ENCODE measurements around the gene PPIF.

DNA sequence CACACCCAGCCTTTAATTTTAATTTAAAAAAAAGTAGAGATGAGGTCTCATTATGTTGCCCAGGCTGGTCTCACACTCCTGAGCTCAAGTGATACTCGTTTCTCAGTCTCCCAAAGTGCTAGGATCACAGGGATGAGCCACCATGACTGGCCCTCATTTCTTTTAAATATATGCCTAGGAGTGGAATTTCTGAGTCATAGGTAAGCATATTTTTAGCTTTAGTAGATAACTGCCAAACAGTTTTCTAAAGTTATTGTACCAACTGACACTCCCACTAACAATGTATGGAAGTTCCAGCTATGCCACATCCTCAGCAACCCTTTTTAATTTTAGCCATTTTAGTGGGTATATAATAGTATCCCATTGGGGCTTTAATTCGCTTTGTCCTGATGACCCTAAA lies 13.8 kb upstream of the PPIF start:
- TF ChIP-seq, protein P1, sequence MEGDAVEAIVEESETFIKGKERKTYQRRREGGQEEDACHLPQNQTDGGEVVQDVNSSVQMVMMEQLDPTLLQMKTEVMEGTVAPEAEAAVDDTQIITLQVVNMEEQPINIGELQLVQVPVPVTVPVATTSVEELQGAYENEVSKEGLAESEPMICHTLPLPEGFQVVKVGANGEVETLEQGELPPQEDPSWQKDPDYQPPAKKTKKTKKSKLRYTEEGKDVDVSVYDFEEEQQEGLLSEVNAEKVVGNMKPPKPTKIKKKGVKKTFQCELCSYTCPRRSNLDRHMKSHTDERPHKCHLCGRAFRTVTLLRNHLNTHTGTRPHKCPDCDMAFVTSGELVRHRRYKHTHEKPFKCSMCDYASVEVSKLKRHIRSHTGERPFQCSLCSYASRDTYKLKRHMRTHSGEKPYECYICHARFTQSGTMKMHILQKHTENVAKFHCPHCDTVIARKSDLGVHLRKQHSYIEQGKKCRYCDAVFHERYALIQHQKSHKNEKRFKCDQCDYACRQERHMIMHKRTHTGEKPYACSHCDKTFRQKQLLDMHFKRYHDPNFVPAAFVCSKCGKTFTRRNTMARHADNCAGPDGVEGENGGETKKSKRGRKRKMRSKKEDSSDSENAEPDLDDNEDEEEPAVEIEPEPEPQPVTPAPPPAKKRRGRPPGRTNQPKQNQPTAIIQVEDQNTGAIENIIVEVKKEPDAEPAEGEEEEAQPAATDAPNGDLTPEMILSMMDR (IDR thresholded peaks at IDR 0.05): no peak
- no peak for TF ChIP-seq EZH2 (IDR thresholded peaks at IDR 0.05)

All from neural progenitor cell (in vitro differentiated cells).